Testis (tissue), 2 donors: ENCODE measurements around the gene TMEM38B.

ENCODE experiments used
- POLR2A ChIP-seq: fragments of 450-650 bp; IDR thresholded peaks from one replicate; pipeline ENCODE4 v1.6.1; 2017; ENCODE audit warnings: antibody characterized with exemption, mild to moderate bottlenecking, moderate library complexity
- TF ChIP-seq, protein P1 (sequence below), 3 experiments: fragments of 450-650 bp in 2 of 3; fragments of 200-600 bp in 1 of 3; sonication (generic) in 1 of 3; IDR thresholded peaks; one replicate each; pipeline ENCODE4 v1.5.1; 2016 to 2019; ENCODE audit warnings: antibody characterized with exemption in 3 of 3, mild to moderate bottlenecking in 2 of 3, moderate library complexity in 1 of 3

DNA sequence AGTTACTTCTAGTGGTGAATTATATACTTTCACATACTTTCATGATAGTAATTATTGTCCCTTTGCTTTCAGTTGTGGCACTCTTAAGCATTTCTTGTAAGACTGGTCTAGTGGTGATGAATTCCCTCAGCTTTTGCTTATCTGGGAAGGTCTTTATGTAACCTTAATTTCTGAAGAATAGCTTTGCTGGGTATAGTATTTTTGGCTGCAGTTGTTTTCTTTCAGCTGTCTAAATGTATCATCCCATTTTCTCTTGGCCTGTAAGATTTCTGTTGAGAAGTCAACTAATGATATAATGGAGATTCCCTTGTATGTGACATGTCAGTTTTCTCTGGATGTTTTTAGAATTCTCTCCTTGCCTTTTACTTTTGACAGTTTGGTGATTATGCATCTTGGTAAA, 41.0 kb downstream of the TMEM38B start:
- TF ChIP-seq, protein P1, sequence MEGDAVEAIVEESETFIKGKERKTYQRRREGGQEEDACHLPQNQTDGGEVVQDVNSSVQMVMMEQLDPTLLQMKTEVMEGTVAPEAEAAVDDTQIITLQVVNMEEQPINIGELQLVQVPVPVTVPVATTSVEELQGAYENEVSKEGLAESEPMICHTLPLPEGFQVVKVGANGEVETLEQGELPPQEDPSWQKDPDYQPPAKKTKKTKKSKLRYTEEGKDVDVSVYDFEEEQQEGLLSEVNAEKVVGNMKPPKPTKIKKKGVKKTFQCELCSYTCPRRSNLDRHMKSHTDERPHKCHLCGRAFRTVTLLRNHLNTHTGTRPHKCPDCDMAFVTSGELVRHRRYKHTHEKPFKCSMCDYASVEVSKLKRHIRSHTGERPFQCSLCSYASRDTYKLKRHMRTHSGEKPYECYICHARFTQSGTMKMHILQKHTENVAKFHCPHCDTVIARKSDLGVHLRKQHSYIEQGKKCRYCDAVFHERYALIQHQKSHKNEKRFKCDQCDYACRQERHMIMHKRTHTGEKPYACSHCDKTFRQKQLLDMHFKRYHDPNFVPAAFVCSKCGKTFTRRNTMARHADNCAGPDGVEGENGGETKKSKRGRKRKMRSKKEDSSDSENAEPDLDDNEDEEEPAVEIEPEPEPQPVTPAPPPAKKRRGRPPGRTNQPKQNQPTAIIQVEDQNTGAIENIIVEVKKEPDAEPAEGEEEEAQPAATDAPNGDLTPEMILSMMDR (IDR thresholded peaks at IDR 0.05): no peak
- TF ChIP-seq POLR2A: no peak
